ENCODE data around the gene TSSK3.

The TSSK3 gene

GRCh38 chr1:32334864-32335534 is 27.3 kb upstream of the TSSK3 start:
- peak overlapping the region; percentile 56 for H3K23ac ChIP-seq (ENCODE audit: low read depth, low read length, poor library complexity)
- peak overlapping the region; percentile 82 to 98 for H3K4me3 ChIP-seq (ENCODE audit: low read length in 2 of 2)
- peak overlapping the region; percentile 66 for H3K27ac ChIP-seq (replicated peaks; ENCODE audit: low read length)
- peak overlapping the region; percentile 77 for H2AK5ac ChIP-seq (ENCODE audit: low read depth, low read length)
- no peak overlapping the region for H2BK120ac ChIP-seq (ENCODE audit: low read depth, low read length)
- no peak for DNase-seq (ENCODE audit: low spot score)
- peaks cover 2% of the 10 kb centered on the region for H3K79me1 ChIP-seq (ENCODE audit: low read depth, low read length)
- peak overlapping the region; percentile 55 for H3K4ac ChIP-seq (ENCODE audit: low read length)
- H3K14ac ChIP-seq (ENCODE audit: low read length), result peak overlapping the region; percentile 65
- H4K8ac ChIP-seq (ENCODE audit: low read depth, low read length), result no peak overlapping the region
- H2AFZ ChIP-seq (ENCODE audit: low read length), result no peak overlapping the region
- no peaks in the 10 kb centered on the region for H3K27me3 ChIP-seq (ENCODE audit: control insufficient read depth in 3 of 3, insufficient read depth in 3 of 3, low read depth in 1 of 3, low read length in 3 of 3)
- peaks cover 33 to 38% of the 10 kb centered on the region in 2 donors for H3K4me1 ChIP-seq (ENCODE audit: control insufficient read depth in 2 of 2, insufficient read depth in 1 of 2, low read depth in 1 of 2, low read length in 2 of 2)
- WGBS, 2 donors (ENCODE audit: extremely low coverage in 2 of 2, insufficient read length in 2 of 2, insufficient replicate concordance in 1 of 2), result no CpG with 5 or more reads among the region's 46 CpGs
- peaks cover 40 to 51% of the 10 kb centered on the region in 2 donors for H3K36me3 ChIP-seq (replicated peaks in 1 of 2; ENCODE audit: control insufficient read depth in 2 of 2, insufficient read depth in 2 of 2, low read length in 2 of 2)
- H3K18ac ChIP-seq (ENCODE audit: low read length), result peak overlapping the region; percentile 95
- H3K9ac ChIP-seq (ENCODE audit: low read depth, low read length, poor library complexity), result peak overlapping the region; percentile 96
- no peak overlapping the region for H4K91ac ChIP-seq (ENCODE audit: low read depth, low read length, poor library complexity)
- no peak overlapping the region for H2BK12ac ChIP-seq (ENCODE audit: low read length)
- H3K4me2 ChIP-seq (ENCODE audit: insufficient read depth, low read length, poor library complexity, severe bottlenecking), result peak overlapping the region; percentile 72
- H2BK5ac ChIP-seq (ENCODE audit: low read length), result peak overlapping the region; percentile 88
- no peak overlapping the region for H2BK15ac ChIP-seq (ENCODE audit: low read length)
- H3K9me3 ChIP-seq (replicated peaks in 1 of 2; ENCODE audit: control insufficient read depth in 2 of 2, insufficient read depth in 1 of 2, low read depth in 1 of 2, low read length in 2 of 2), result peaks cover 0 to 2% of the 10 kb centered on the region in 2 donors

- Histone ChIP-seq H4K91ac (ENCODE audit: low read depth, low read length, poor library complexity) (no peak overlapping the region), H3K18ac (ENCODE audit: low read length) (peak overlapping the region; percentile 95), H3K23ac (ENCODE audit: low read depth, low read length, poor library complexity) (no peak overlapping the region), H2AK5ac (ENCODE audit: low read depth, low read length) (peak overlapping the region; percentile 77), H3K14ac (ENCODE audit: low read length) (no peak overlapping the region), H4K8ac (ENCODE audit: low read depth, low read length) (no peak overlapping the region), H3K27ac (replicated peaks; ENCODE audit: low read length) (peak overlapping the region; percentile 66), H3K4me1 (ENCODE audit: control insufficient read depth in 2 of 2, insufficient read depth in 1 of 2, low read depth in 1 of 2, low read length in 2 of 2) (peaks cover 33 to 38% of the 10 kb centered on the region in 2 donors), H3K9me3 (replicated peaks in 1 of 2; ENCODE audit: control insufficient read depth in 2 of 2, insufficient read depth in 1 of 2, low read depth in 1 of 2, low read length in 2 of 2) (peaks cover 0 to 2% of the 10 kb centered on the region in 2 donors), H3K9ac (ENCODE audit: low read depth, low read length, poor library complexity) (no peak overlapping the region), H2BK5ac (ENCODE audit: low read length) (peak overlapping the region; percentile 88), H3K27me3 (ENCODE audit: control insufficient read depth in 3 of 3, insufficient read depth in 3 of 3, low read depth in 1 of 3, low read length in 3 of 3) (no peaks in the 10 kb centered on the region), H2BK12ac (ENCODE audit: low read length) (no peak overlapping the region), H3K4ac (ENCODE audit: low read length) (no peak overlapping the region), H3K4me2 (ENCODE audit: insufficient read depth, low read length, poor library complexity, severe bottlenecking) (peak overlapping the region; percentile 72), H3K36me3 (replicated peaks in 1 of 2; ENCODE audit: control insufficient read depth in 2 of 2, insufficient read depth in 2 of 2, low read length in 2 of 2) (peaks cover 36 to 47% of the 10 kb centered on the region in 2 donors), H3K4me3 (ENCODE audit: low read length in 2 of 2) (peak overlapping the region; percentile 82 to 98), H2AFZ (ENCODE audit: low read length) (no peak overlapping the region), H2BK120ac (ENCODE audit: low read depth, low read length) (no peak overlapping the region), H3K79me1 (ENCODE audit: low read depth, low read length) (peaks cover 2% of the 10 kb centered on the region), H2BK15ac (ENCODE audit: low read length) (no peak overlapping the region)
- no peak for DNase-seq (ENCODE audit: low spot score)
- no CpG with 5 or more reads among the region's 34 CpGs for WGBS, 2 donors (ENCODE audit: extremely low coverage in 2 of 2, insufficient read length in 2 of 2, insufficient replicate concordance in 1 of 2)
Measured at GRCh38 chr1:32335535-32335789, 26.9 kb upstream of the TSSK3 start.

- peak; percentile 86 for DNase-seq (ENCODE audit: low spot score)
- H2BK15ac ChIP-seq (ENCODE audit: low read length), result peak within 1 kb of the TSS; percentile 66
- H2BK120ac ChIP-seq (ENCODE audit: low read depth, low read length), result no peak within 1 kb of the TSS
- H3K4me1 ChIP-seq (ENCODE audit: control insufficient read depth in 2 of 2, insufficient read depth in 1 of 2, low read depth in 1 of 2, low read length in 2 of 2), result peaks cover 33 to 38% of the 10 kb centered on the region in 2 donors
- peak within 1 kb of the TSS; percentile 99 for H3K18ac ChIP-seq (ENCODE audit: low read length)
- WGBS, 2 donors (ENCODE audit: extremely low coverage in 2 of 2, insufficient read length in 2 of 2, insufficient replicate concordance in 1 of 2), result no CpG with 5 or more reads among the region's 95 CpGs
- peak within 1 kb of the TSS; percentile 88 for H2BK5ac ChIP-seq (ENCODE audit: low read length)
- peak within 1 kb of the TSS; percentile 98 for H3K9ac ChIP-seq (ENCODE audit: low read depth, low read length, poor library complexity)
- H4K91ac ChIP-seq (ENCODE audit: low read depth, low read length, poor library complexity), result peak within 1 kb of the TSS; percentile 62
- H2AK5ac ChIP-seq (ENCODE audit: low read depth, low read length), result peak within 1 kb of the TSS; percentile 77
- peaks cover 0 to 2% of the 10 kb centered on the region in 2 donors for H3K9me3 ChIP-seq (replicated peaks in 1 of 2; ENCODE audit: control insufficient read depth in 2 of 2, insufficient read depth in 1 of 2, low read depth in 1 of 2, low read length in 2 of 2)
- H3K79me1 ChIP-seq (ENCODE audit: low read depth, low read length), result peaks cover 2% of the 10 kb centered on the region
- peak within 1 kb of the TSS; percentile 66 for H3K27ac ChIP-seq (replicated peaks; ENCODE audit: low read length)
- peak within 1 kb of the TSS; percentile 82 to 98 for H3K4me3 ChIP-seq (ENCODE audit: low read length in 2 of 2)
- H3K23ac ChIP-seq (ENCODE audit: low read depth, low read length, poor library complexity), result peak within 1 kb of the TSS; percentile 95
- no peak within 1 kb of the TSS for H4K8ac ChIP-seq (ENCODE audit: low read depth, low read length)
- H2AFZ ChIP-seq (ENCODE audit: low read length), result peak within 1 kb of the TSS; percentile 87
- H3K4me2 ChIP-seq (ENCODE audit: insufficient read depth, low read length, poor library complexity, severe bottlenecking), result peak within 1 kb of the TSS; percentile 72
- no peak within 1 kb of the TSS for H2BK12ac ChIP-seq (ENCODE audit: low read length)
- H3K4ac ChIP-seq (ENCODE audit: low read length), result peak within 1 kb of the TSS; percentile 55
- peak within 1 kb of the TSS; percentile 86 for H3K14ac ChIP-seq (ENCODE audit: low read length)
- no peaks in the 10 kb centered on the region for H3K27me3 ChIP-seq (ENCODE audit: control insufficient read depth in 3 of 3, insufficient read depth in 3 of 3, low read depth in 1 of 3, low read length in 3 of 3)
- peaks cover 33 to 41% of the 10 kb centered on the region in 2 donors for H3K36me3 ChIP-seq (replicated peaks in 1 of 2; ENCODE audit: control insufficient read depth in 2 of 2, insufficient read depth in 2 of 2, low read length in 2 of 2)
Measured at GRCh38 chr1:32335790-32336590, 26.3 kb upstream of the TSSK3 start, which contains the start of gene MARCKSL1. Gene MARCKSL1 (minus strand): TSS chr1:32336233. CDS start chr1:32336033, 200 bp downstream.

- H3K23ac ChIP-seq (ENCODE audit: low read depth, low read length, poor library complexity), result peak overlapping the region; percentile 95
- H3K27me3 ChIP-seq (ENCODE audit: control insufficient read depth in 3 of 3, insufficient read depth in 3 of 3, low read depth in 1 of 3, low read length in 3 of 3), result no peaks in the 10 kb centered on the region
- peak overlapping the region; percentile 66 for H2BK15ac ChIP-seq (ENCODE audit: low read length)
- H3K14ac ChIP-seq (ENCODE audit: low read length), result no peak overlapping the region
- WGBS, 2 donors (ENCODE audit: extremely low coverage in 2 of 2, insufficient read length in 2 of 2, insufficient replicate concordance in 1 of 2), result no CpG with 5 or more reads among the region's 15 CpGs
- no peak overlapping the region for H3K9ac ChIP-seq (ENCODE audit: low read depth, low read length, poor library complexity)
- H3K27ac ChIP-seq (replicated peaks; ENCODE audit: low read length), result peak overlapping the region; percentile 9
- peak overlapping the region; percentile 70 for H3K4me2 ChIP-seq (ENCODE audit: insufficient read depth, low read length, poor library complexity, severe bottlenecking)
- no peak overlapping the region for H4K91ac ChIP-seq (ENCODE audit: low read depth, low read length, poor library complexity)
- H3K18ac ChIP-seq (ENCODE audit: low read length), result peak overlapping the region; percentile 66
- H2BK120ac ChIP-seq (ENCODE audit: low read depth, low read length), result no peak overlapping the region
- peak overlapping the region; percentile 43 to 82 for H3K4me3 ChIP-seq (ENCODE audit: low read length in 2 of 2)
- H3K79me1 ChIP-seq (ENCODE audit: low read depth, low read length), result peaks cover 2% of the 10 kb centered on the region
- no peak overlapping the region for H4K8ac ChIP-seq (ENCODE audit: low read depth, low read length)
- peaks cover 0 to under 1% of the 10 kb centered on the region in 2 donors for H3K9me3 ChIP-seq (replicated peaks in 1 of 2; ENCODE audit: control insufficient read depth in 2 of 2, insufficient read depth in 1 of 2, low read depth in 1 of 2, low read length in 2 of 2)
- H2BK5ac ChIP-seq (ENCODE audit: low read length), result no peak overlapping the region
- peaks cover 27 to 36% of the 10 kb centered on the region in 2 donors for H3K36me3 ChIP-seq (replicated peaks in 1 of 2; ENCODE audit: control insufficient read depth in 2 of 2, insufficient read depth in 2 of 2, low read length in 2 of 2)
- H2AFZ ChIP-seq (ENCODE audit: low read length), result peak overlapping the region; percentile 87
- peaks cover 33 to 38% of the 10 kb centered on the region in 2 donors for H3K4me1 ChIP-seq (ENCODE audit: control insufficient read depth in 2 of 2, insufficient read depth in 1 of 2, low read depth in 1 of 2, low read length in 2 of 2)
- H3K4ac ChIP-seq (ENCODE audit: low read length), result no peak overlapping the region
- H2AK5ac ChIP-seq (ENCODE audit: low read depth, low read length), result peak overlapping the region; percentile 73
- H2BK12ac ChIP-seq (ENCODE audit: low read length), result no peak overlapping the region
- no peak for DNase-seq (ENCODE audit: low spot score)
Measured at GRCh38 chr1:32336591-32336932, 25.8 kb upstream of the TSSK3 start.

Data from neuronal stem cell (in vitro differentiated cells).